Motor neuron (in vitro differentiated cells): ENCODE results near the gene S1PR2. TPM values are rescaled to one million over a fixed set of nuclear protein-coding genes. Genes with fewer than 3 reads are reported as not detected.
"Not testable (repeated sequence)": the region's sequence is repeated elsewhere in the genome, so short reads cannot be mapped to it uniquely, and the experiment has no call there.

Experiments used
- ATAC-seq, 8 experiments: fragments of 200-7000 bp; cut with Tn5 transposase; replicated peaks in 6 of 8; 2 replicates each; pipeline ENCODE4 v1.8.0; 2021; ENCODE audit warnings: mild to moderate bottlenecking in 8 of 8, moderate library complexity in 8 of 8
- H3K27ac ChIP-seq, 2 donors: fragments of 250-450 bp; sonication (Bioruptor Pico); 2 replicates each; pipeline ENCODE4 v1.9.0; 2021; ENCODE audit warnings: antibody characterized with exemption in 2 of 2, mild to moderate bottlenecking in 2 of 2, moderate library complexity in 1 of 2
- H3K4me1 ChIP-seq, 2 donors: fragments of 250-450 bp; sonication (Bioruptor Pico); replicated peaks in 1 of 2; 2 replicates each; pipeline ENCODE4 v1.6.1; 2021; ENCODE audit warnings: antibody characterized with exemption in 2 of 2, mild to moderate bottlenecking in 2 of 2, moderate library complexity in 1 of 2
- H3K4me3 ChIP-seq, 5 donors: fragments of 250-450 bp; sonication (Bioruptor Pico); 2 replicates each; pipeline ENCODE4 v1.9.0; 2021; ENCODE audit warnings: antibody characterized with exemption in 5 of 5, mild to moderate bottlenecking in 5 of 5, moderate library complexity in 4 of 5
- WGBS, 10 experiments: fragments of 450-650 bp; shearing (Covaris generic); methylation state at CpG; one replicate each; pipeline ENCODE4 v1.0.0; 2022; 5-methylcytosine and 5-hydroxymethylcytosine counted together
- in situ Hi-C, 9 experiments: fragments of 400-800 bp; cut with MboI; loops; one replicate each; pipeline ENCODE4 v1.15.0; 2021; ENCODE audit warnings: low sequenced_read_pairs in 9 of 9, low pct_unique_long_range_greater_than_20kb in 2 of 9; ENCODE audit not compliant: unreplicated experiment in 9 of 9
- total RNA-seq, 8 experiments: library from RNA; unstranded; fragments of 300-600 nt; gene quantifications; 2 replicates each; pipeline versions ENCODE4 v1.2.3 to v1.2.4, GENCODE V29; 2022

The S1PR2 gene
- total RNA-seq, 8 experiments from 2014 or later, result 1.5 to 14.8 (median 10.1) TPM

- in situ Hi-C loops, result loop anchor here in 3 of 9 experiments (25.0 kb wide), 1 partner anchor 309 kb away; the partner anchor contains the start of gene OLFM2 (in 3 of the 3)
- WGBS, 10 experiments, result 42 to 100% (median 79%) methylated on average over 1 to 4 of the region's 6 CpGs; no CpG with 5 or more reads in 2 of the 10 experiments
- H3K4me3 ChIP-seq, result no peak overlapping the region
- ATAC-seq, result no peak
- no peak overlapping the region for H3K27ac ChIP-seq
- peaks cover 0 to 3% of the 10 kb centered on the region in 2 donors for H3K4me1 ChIP-seq
These were observed 15.4 kb upstream of the S1PR2 start for GRCh38 chr19:10246511-10246910.

GRCh38 chr19:10245189-10245939 lies 14.2 kb upstream of the S1PR2 start:
- ATAC-seq, result no peak
- 34 to 92% (median 76%) methylated on average over 3 to 8 of the region's 9 CpGs; no CpG with 5 or more reads in 1 of the 10 experiments for WGBS, 10 experiments
- Histone ChIP-seq H3K4me3 (no peak overlapping the region), H3K4me1 (peaks cover 0 to 3% of the 10 kb centered on the region in 2 donors), H3K27ac (no peak overlapping the region)
- in situ Hi-C loops, result loop anchor here in 3 of 9 experiments (25.0 kb wide), 1 partner anchor 308 kb away; the partner anchor contains the start of gene OLFM2 (in 3 of the 3)

GRCh38 chr19:10243606-10244005 lies 12.5 kb upstream of the S1PR2 start:
- H3K4me1 ChIP-seq, result no peaks in the 10 kb centered on the region
- ATAC-seq, result no peak
- WGBS, 10 experiments, result 20 to 100% (median 92%) methylated on average over 1 to 5 of the region's 7 CpGs; no CpG with 5 or more reads in 3 of the 10 experiments
- in situ Hi-C loops, result loop anchor here in 3 of 9 experiments (25.0 kb wide), 1 partner anchor 306 kb away; the partner anchor contains the start of gene OLFM2 (in 3 of the 3)
- H3K4me3 ChIP-seq, result no peak overlapping the region
- no peak overlapping the region for H3K27ac ChIP-seq

- not testable (repeated sequence) for H3K27ac ChIP-seq, H3K4me3 ChIP-seq, ATAC-seq, H3K4me1 ChIP-seq
- WGBS, 10 experiments, result 85 to 100% (median 94%) methylated on average over 2 to 6 of the region's 11 CpGs; no CpG with 5 or more reads in 3 of the 10 experiments
- in situ Hi-C loops, result loop anchor here in 3 of 9 experiments (25.0 kb wide), 1 partner anchor 305 kb away; the partner anchor contains the start of gene OLFM2 (in 3 of the 3)
These were observed 10.8 kb upstream of the S1PR2 start for GRCh38 chr19:10241826-10242449.

- H3K4me1 ChIP-seq, result peaks cover 8 to 11% of the 10 kb centered on the region in 2 donors
- no peak overlapping the region for H3K27ac ChIP-seq
- 0 to 100% (median 46%) methylated on average over 1 to 7 of the region's 12 CpGs; no CpG with 5 or more reads in 2 of the 10 experiments for WGBS, 10 experiments
- H3K4me3 ChIP-seq, result no peak overlapping the region
- in situ Hi-C loops, result loop anchor here in 3 of 9 experiments (25.0 kb wide), 1 partner anchor 301 kb away; the partner anchor contains the start of gene OLFM2 (in 3 of the 3)
- ATAC-seq, result peak in 6 of 8 experiments; percentile 21 to 83 (median 56)
These were observed 7.1 kb upstream of the S1PR2 start for GRCh38 chr19:10238172-10238783.

- Histone ChIP-seq H3K4me3 (no peak overlapping the region), H3K4me1 (peaks cover 8 to 11% of the 10 kb centered on the region in 2 donors), H3K27ac (no peak overlapping the region)
- 20 to 100% (median 90%) methylated on average over 1 to 3 of the region's 6 CpGs; no CpG with 5 or more reads in 4 of the 10 experiments for WGBS, 10 experiments
- in situ Hi-C loops, result loop anchor here in 3 of 9 experiments (25.0 kb wide), 1 partner anchor 300 kb away; the partner anchor contains the start of gene OLFM2 (in 3 of the 3)
- no peak for ATAC-seq
These were observed 6.6 kb upstream of the S1PR2 start for GRCh38 chr19:10237702-10238101.

- WGBS, 10 experiments, result 13 to 100% (median 95%) methylated on average over 1 to 7 of the region's 7 CpGs; no CpG with 5 or more reads in 5 of the 10 experiments
These were observed 4.3 kb upstream of the S1PR2 start for GRCh38 chr19:10235409-10235808.

GRCh38 chr19:10235003-10235402 lies 3.9 kb upstream of the S1PR2 start:
- peaks cover 8 to 13% of the 10 kb centered on the region in 2 donors for H3K4me1 ChIP-seq
- H3K27ac ChIP-seq, result no peak overlapping the region
- in situ Hi-C loops, result loop anchor here in 3 of 9 experiments (25.0 kb wide), 1 partner anchor 298 kb away; the partner anchor contains the start of gene OLFM2 (in 3 of the 3)
- no peak for ATAC-seq
- no peak overlapping the region for H3K4me3 ChIP-seq
- 44 to 100% (median 88%) methylated on average over 2 to 4 of the region's 4 CpGs; no CpG with 5 or more reads in 1 of the 10 experiments for WGBS, 10 experiments

More at GRCh38 chr19:10235409-10235808, 4.3 kb upstream of the S1PR2 start:
- H3K4me1 ChIP-seq, result peaks cover 8 to 13% of the 10 kb centered on the region in 2 donors
- H3K4me3 ChIP-seq, ATAC-seq: not testable (repeated sequence)
- in situ Hi-C loops, result loop anchor here in 3 of 9 experiments (25.0 kb wide), 1 partner anchor 298 kb away; the partner anchor contains the start of gene OLFM2 (in 3 of the 3)
- H3K27ac ChIP-seq, result peak overlapping the region in 1 of 2 donors; percentile 90

GRCh38 chr19:10233946-10234345 lies 2.8 kb upstream of the S1PR2 start:
- in situ Hi-C loops, result loop anchor here in 3 of 9 experiments (25.0 kb wide), 1 partner anchor 297 kb away; the partner anchor contains the start of gene OLFM2 (in 3 of the 3)
- peaks cover 8 to 21% of the 10 kb centered on the region in 2 donors for H3K4me1 ChIP-seq
- 38 to 100% (median 50%) methylated on average over 1 to 3 of the region's 4 CpGs; no CpG with 5 or more reads in 3 of the 10 experiments for WGBS, 10 experiments

GRCh38 chr19:10231612-10232228 lies 589 bp upstream of the S1PR2 start:
- in situ Hi-C loops, result loop anchor here in 3 of 9 experiments (25.0 kb wide), 1 partner anchor 294 kb away; the partner anchor contains the start of gene OLFM2 (in 3 of the 3)
- no peak for ATAC-seq
- 50 to 94% (median 66%) methylated on average over 2 to 5 of the region's 8 CpGs; no CpG with 5 or more reads in 5 of the 10 experiments for WGBS, 10 experiments
- H3K4me3 ChIP-seq, result peak overlapping the region; percentile 76 to 99 (median 87)
- H3K4me1 ChIP-seq, result peaks cover 8 to 32% of the 10 kb centered on the region in 2 donors
- H3K27ac ChIP-seq, result peak overlapping the region in 1 of 2 donors; percentile 76

More at GRCh38 chr19:10233946-10234345, 2.8 kb upstream of the S1PR2 start:
- H3K27ac ChIP-seq, result no peak overlapping the region
- H3K4me3 ChIP-seq, result no peak overlapping the region
- no peak for ATAC-seq

GRCh38 chr19:10230173-10230860 lies 814 bp downstream of the S1PR2 start:
- in situ Hi-C loops, result loop anchor here in 3 of 9 experiments (25.0 kb wide), 1 partner anchor 293 kb away; the partner anchor contains the start of gene OLFM2 (in 3 of the 3)
- ATAC-seq, result peak in 7 of 8 experiments; percentile 5 to 55 (median 20)
- peak overlapping the region; percentile 76 to 85 for H3K27ac ChIP-seq
- WGBS, 10 experiments, result 0% methylated on average over 2 of the region's 70 CpGs; no CpG with 5 or more reads in 7 of the 10 experiments
- H3K4me3 ChIP-seq, result peak overlapping the region; percentile 76 to 99 (median 87)
- H3K4me1 ChIP-seq, result peaks cover 0 to 26% of the 10 kb centered on the region in 2 donors
